H54 (cell line): ENCODE data around the gene TMEM170A.
"Not testable (repeated sequence)": the region's sequence is repeated elsewhere in the genome, so short reads cannot be mapped to it uniquely, and the experiment has no call there.

Experiments used
- DNase-seq: peaks from one replicate; pipeline ENCODE4 v3.0.0; 2011; ENCODE audit warnings: low spot score, mixed read lengths; ENCODE audit not compliant: insufficient read length
- FAIRE-seq: peaks from 3 replicates; lab custom pipeline; 2011; peaks lifted over from hg19 to GRCh38; lab: Jason Lieb, UNC
- POLR2A ChIP-seq: IDR thresholded peaks from 2 replicates; pipeline ENCODE4 v1.6.1; 2011; ENCODE audit warnings: low read depth, mild to moderate bottlenecking, low read length

Gene TMEM170A

DNA sequence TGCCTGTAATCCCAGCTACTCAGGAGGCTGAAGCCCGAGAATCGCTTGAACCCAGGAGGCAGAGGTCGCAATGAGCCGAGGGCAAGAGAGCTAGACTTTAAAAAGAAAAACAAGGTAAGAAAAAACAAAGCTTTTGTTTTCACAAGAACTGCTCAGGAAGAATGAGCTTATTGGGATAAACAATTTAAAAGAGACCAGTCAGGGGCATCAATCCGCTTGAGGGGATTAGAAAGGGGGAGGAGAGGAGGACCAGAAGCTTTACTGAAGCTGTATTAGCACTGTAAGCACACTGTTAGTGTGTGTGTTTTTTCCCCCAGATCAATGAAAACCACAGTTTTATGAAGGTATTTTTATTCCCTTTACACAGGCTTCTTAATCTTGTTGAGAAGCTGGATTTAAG lies 8.8 kb downstream of the TMEM170A start:
- FAIRE-seq (no peak), DNase-seq (no peak)
- no peak for TF ChIP-seq POLR2A

DNA sequence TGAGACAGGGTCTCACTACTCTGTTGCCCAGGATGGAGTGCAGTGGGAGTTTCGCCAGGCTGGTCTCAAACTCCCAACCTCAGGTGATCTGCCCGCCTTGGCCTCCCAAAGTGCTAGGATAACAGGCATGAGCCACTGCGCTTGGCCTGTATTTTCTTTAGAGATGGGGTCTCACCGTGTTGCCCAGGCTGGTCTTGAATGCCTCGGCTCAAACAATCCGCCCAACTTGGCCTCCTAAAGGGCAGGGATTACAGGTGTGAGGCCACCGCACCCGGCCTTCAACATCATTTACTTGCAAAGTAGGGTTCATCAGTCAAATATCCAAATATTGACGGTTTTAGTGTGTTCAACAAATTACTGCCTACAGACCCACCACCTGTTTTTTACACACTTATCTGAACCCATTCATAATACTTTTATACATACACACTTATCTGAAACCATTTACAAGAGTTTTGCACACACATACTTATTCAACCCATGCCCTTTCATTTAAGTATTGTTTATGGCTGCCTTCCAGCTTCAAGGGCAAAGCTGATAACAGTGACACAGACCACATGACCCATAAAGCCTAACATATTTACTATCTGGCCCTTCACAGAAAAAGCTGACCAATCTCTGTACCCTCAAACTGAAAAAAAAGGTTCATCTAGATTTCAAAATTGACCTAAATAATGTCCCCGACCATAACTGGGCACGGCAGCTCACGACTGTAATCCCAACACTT lies 11.9 kb downstream of the TMEM170A start:
- FAIRE-seq = no peak
- no peak for TF ChIP-seq POLR2A
- DNase-seq = no peak

DNA sequence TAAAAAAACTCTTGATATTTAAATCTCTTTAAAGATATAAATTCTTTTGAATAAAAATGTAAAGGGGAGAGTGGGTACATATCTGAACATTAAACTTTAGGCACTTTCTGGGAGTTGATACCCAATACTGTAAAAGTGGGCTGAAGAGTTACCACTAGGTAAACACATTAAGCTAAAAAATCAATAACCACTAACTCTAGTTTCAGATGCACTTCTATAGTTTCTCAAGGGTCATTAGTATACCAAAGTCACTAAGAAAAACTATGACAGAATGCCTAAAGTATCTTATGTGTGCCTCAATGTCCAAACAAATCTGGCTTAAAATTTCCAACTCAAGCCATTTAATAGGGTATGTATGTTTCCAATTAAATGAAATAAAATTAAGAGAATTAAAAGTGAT lies 18.1 kb downstream of the TMEM170A start:
- DNase-seq = no peak
- no peak for TF ChIP-seq POLR2A
- FAIRE-seq = no peak

DNA sequence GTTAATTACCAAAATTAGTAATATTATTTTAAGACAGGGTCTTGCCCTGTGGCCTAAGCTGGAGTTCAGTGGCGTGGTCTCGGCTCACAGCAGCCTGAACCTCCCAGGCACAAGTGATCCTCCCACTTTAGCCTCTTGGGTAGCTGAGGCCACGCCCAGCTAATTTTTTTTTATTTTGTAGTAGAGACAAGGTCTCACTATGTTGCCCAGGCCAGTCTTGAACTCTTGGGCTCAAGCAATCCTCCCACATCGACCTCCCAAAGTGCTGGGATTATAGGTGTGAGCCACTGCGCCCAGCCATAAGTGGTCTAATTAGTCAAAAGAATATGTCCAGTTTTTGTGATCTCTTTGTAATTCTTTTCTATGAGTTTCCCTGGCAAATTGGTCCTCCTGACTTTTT lies 19.2 kb downstream of the TMEM170A start:
- FAIRE-seq = no peak
- no peak for TF ChIP-seq POLR2A
- no peak for DNase-seq

DNA sequence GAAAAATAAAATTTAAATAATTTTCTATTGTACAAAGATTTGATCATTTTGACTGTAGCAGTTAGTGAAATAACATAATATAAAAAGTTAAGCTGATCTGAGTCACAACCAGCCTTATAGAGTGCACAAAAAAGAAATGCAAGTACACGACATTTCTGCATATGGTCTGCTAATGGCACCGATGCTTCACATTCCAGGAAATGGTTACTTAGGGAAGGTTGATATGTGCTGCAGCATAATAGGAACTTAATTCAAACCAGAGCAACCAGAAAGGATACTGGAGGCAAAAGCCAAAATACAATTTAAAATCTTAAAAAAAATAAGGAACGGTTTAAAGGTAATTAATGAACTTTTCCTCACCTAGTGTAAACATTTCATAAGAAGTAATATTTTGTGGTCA lies 21.2 kb downstream of the TMEM170A start:
- TF ChIP-seq POLR2A = no peak
- DNase-seq = no peak
- no peak for FAIRE-seq

DNA sequence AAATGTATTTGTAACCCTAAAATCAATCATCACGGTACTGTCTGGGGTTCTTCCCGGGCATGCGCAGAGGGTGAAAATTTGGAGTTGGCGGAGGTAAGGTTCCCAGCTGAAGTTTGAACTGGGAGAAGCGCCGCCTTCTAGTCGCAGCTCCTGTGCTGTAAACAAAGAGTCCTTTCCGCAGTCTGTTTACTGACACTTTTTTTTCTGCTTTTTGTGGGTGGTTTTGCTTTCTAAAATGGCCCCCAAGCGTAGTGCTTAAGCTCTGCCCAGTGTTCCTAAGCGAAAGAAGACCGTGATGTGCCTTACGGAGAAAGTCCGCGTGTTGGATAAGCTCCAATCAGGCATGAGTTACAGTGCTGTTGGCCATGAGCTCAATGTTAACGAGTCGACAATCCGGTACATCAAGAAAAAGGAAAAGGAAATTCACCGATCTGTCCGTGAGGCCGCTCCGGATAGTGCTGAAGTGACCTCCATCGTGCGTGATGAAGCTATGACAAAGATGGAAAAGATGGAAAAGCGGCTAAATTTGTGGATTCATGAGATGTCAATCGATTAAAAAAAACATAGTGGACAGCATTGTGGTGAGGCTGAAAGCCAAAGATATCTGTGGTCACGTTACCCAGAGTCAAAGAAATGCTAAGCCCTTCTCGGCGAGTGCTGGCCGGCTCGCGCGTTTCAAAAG lies 30.6 kb downstream of the TMEM170A start:
- TF ChIP-seq POLR2A = no peak
- peak; percentile 45 for DNase-seq
- FAIRE-seq = no peak

DNA sequence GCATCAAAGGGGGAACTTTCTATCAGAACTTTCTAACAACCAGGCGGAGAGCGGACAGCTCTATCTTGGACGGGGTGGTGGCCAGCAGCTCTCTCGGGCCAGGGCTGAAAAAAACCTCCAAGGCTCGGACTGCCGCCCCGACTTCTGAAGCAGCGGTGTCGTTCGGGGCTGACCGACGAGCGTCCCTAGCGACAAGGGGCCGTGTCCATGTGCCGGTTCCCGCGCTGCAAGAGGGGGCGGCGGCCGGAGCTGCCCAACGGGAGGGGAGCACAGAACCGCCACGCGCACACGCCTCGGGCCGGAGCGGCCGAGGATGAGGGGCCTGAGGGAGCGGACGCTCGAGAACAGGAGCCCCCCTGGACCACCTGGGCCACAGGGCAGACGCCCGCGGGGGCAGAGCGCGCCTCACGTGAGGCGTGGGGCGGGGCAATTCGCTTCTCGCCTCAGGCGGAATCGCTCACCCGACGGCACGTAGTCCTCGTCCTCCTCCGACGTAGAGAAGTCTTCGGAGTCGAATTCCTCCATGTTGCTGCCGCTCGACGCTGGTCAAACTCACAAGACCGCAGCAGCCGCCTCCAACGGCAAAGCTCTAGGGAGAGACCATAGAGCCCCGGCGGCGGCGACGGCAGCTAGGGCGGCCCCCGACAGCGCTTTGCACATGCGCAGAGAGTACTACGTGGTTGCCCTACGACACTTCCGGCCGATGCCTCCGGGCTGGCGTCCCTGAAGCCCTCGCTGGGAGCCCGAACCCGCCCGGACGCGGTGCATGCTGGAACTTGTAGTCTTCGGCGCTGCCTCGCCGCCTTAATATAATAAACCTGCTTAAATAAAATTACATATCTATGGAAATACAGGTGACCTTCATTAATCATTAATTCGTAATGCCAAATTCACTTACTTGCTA lies 31.4 kb downstream of the TMEM170A start, which contains the start of gene CFDP1:
CFDP1 (minus strand) TSS at position 676 of the 904 bp plus-strand sequence; CDS start at position 525, 151 bp downstream.
- peak; percentile 95 for DNase-seq
- TF ChIP-seq POLR2A = peak; percentile 68
- no peak for FAIRE-seq

DNA sequence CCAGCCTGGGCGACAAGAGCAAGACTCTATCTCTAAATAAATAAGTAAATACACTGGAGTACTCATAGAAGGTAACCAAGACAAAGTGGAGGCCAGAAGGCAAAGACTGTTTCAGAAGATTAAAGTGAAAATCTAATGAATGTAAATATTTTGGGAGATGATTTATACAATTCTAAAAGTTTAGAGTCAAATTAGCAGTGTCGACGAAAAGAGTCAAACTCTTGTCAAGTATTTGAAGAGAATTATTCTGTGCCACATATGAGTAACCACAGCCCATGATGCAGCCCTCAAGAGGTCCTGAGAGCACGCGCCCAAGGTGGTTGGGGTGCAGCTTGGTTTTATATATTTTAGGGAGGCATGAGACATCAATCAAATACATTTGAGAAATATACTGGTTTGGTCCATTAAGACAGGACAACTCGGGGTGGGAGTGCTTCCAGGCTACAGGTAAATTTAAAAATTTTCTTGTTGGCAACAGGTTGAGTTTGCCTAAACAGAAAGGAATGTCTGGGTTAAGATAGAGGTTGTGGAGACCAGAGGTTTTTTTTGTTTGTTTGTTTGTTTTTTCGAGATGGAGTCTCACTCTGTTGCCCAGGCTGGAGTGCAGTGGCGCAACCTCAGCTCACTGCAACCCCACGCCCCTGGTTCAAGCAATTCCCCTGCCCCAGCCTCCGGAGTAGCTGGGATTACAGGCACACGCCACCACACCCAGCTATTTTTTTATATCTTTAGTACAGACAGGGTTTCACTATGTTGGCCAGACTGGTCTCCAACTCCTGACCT lies 34.7 kb downstream of the TMEM170A start:
- no peak for FAIRE-seq
- DNase-seq = no peak
- no peak for TF ChIP-seq POLR2A

DNA sequence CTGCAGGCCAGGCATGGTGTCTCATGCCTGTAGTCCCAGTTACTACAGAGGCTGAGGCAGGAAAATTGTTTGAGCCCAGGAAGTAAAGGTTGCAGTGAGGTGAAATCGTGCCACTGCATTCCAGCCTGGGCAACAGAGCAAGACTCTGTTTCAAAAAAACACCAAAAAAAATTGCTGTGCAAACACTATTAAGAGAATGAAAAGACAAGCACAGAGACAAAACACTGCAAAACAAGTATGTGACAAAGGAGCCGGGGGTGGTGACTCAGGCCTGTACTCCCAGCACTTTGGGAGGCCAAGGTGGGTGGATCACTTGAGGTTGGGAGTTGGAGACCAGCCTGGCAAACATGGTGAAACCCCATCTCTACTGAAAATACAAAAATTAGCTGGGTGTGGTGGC lies 38.0 kb downstream of the TMEM170A start:
- FAIRE-seq, DNase-seq: not testable (repeated sequence)

DNA sequence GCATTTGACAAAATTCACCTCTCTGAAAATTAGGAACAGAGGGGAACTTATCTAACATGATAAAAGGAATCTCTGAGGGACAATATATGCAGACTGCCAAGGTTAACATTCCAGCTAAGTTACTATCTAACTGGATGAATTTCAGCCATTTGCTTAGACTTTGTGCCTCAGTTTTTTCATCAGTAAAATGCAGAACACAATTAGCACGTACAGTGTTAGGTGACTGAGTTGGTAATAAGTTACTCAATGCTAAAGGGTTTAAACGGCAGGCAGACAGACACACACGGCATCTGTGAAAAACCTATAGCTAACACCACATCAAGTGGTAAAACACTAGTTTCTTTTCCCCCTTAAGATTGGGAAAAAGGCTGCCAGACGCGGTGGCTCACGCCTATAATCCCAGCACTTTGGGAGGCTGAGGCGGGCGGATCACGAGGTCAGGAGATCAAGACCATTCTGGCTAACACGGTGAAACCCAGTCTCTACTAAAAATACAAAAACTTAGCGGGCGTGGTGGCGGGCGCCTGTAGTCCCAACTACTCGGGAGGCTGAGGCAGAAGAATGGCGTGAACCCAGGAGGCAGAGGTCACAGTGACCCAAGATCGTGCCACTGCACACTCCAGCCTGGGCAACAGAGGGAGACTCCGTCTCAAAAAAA lies 40.3 kb downstream of the TMEM170A start:
- FAIRE-seq, DNase-seq: not testable (repeated sequence)

DNA sequence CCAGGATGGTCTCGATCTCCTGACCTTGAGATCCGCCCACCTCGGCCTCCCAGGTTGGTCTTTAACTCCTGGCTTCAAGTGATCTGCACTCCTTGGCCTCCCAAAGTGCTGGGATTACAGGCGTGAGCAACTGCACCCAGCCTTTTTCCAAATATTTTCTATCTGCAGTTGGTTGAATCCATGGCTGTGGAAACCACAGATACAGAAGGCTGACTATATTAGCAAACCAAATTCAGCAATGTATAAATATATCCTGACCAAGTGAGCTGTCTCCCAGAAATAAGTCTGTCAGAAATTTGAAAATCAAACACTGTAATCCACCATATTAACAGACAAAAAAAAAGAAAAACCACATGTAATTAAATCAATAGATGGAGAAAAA lies 40.8 kb downstream of the TMEM170A start:
- no peak for FAIRE-seq
- DNase-seq = no peak
- TF ChIP-seq POLR2A = no peak

DNA sequence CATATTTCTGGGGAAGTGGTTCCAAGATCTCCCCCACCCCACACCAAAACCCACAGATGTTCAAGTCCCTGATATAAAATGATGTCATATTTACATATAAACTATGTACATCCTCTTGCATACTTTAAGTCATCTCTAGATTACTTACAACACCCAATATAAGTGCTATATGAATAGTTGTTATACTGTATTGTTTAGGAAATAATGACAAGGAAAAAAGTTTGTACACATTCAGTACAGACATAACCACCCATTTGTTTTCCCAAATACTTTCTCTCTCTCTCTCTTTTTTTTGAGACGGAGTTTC lies 42.7 kb downstream of the TMEM170A start:
- FAIRE-seq (no peak), DNase-seq (no peak)
- no peak for TF ChIP-seq POLR2A

DNA sequence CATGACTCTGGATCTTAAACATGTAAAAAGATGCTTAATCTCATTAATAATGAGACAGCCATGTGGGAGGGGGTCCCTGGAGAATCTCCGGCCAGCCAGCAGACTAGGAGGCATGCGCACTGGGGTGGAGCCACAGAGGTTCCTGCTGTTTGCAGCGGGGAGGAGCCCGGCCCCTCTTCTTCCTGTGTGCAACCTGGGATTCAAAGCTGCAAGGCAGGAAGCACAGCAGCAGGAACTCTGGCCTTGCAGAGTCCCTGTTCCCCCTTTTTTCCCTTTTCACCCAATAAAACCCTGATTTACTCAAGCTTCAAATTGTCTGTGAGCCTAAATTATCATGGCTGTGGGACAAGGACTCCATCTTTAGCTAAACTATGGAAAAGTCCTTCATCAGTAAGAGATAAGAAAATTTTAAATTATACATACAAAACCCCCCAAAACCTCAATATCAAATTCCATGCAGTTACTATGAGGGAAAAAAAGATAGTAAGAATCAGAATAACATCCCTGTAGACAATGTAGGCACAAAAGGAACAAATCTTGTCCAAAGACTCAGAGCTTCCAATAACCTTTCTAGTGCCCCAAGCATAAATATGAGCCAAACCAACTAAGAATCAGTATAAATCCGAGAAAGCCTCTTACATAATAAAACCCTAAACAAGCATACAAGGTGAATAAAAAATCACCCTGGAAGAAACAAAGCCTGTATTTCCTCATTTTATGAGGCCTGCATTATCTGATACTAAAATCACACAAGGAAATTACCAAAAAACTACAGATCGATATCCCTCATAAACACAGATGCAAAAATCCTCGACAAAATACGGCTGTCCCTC lies 43.3 kb downstream of the TMEM170A start:
- FAIRE-seq = peak; percentile 6
- peak; percentile 27; the same call in 1 of the 2 replicates for TF ChIP-seq POLR2A
- DNase-seq = no peak
